Nephron progenitor cell (in vitro differentiated cells): ENCODE measurements around the gene HGF.

Experiments
- DNase-seq: peaks from one replicate; pipeline ENCODE4 v3.0.0; 2021
- H3K27ac Mint-ChIP-seq: 2 replicates; pipeline ENCODE4 v1.8.0; 2021; ENCODE audit warnings: mild to moderate bottlenecking, moderate library complexity, mixed read lengths
- H3K27me3 Mint-ChIP-seq: 2 replicates; pipeline ENCODE4 v1.8.0; 2021; ENCODE audit warnings: mild to moderate bottlenecking, low read depth, mixed read lengths; ENCODE audit not compliant: poor library complexity
- H3K36me3 Mint-ChIP-seq: 2 replicates; pipeline ENCODE4 v1.8.0; 2021; ENCODE audit warnings: low read depth, mixed read lengths
- H3K4me1 Mint-ChIP-seq: 2 replicates; pipeline ENCODE4 v1.8.0; 2021; ENCODE audit warnings: mixed read lengths
- H3K4me3 Mint-ChIP-seq: 2 replicates; pipeline ENCODE4 v1.8.0; 2021; ENCODE audit warnings: mild to moderate bottlenecking, moderate library complexity, mixed read lengths
- H3K9me3 Mint-ChIP-seq: 2 replicates; pipeline ENCODE4 v1.8.0; 2021; ENCODE audit warnings: mild to moderate bottlenecking, moderate library complexity, mixed read lengths
- TF ChIP-seq, protein P1 (sequence below): fragments of 200-600 bp; sonication (generic); IDR thresholded peaks from 2 replicates; pipeline ENCODE4 v1.5.0; 2021; ENCODE audit warnings: antibody characterized with exemption

HGF gene

DNA sequence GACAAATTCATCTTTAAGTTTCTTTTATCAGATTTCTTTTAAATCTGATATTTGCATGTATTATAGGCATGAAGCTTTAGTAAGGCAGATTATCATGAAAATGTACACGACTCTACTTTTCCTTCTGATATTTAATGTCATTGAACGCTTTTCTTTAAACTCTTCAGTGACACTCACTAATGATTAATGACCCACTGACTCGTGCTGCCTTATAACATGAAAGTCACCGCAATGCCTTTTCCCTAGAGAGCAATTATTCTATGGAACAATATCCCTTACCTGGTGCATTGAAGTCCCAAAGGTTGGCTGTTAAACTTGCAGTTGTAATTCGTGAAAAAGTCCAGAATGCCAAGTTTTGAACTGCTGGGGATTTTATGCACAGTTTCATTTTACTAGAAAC lies 33.4 kb upstream of the HGF start:
- no peak overlapping the region for H3K27ac Mint-ChIP-seq
- no peaks in the 10 kb centered on the region for H3K27me3 Mint-ChIP-seq
- H3K36me3 Mint-ChIP-seq, result no peaks in the 10 kb centered on the region
- H3K9me3 Mint-ChIP-seq, result no peaks in the 10 kb centered on the region
- no peak for DNase-seq
- H3K4me1 Mint-ChIP-seq, result peaks cover 24% of the 10 kb centered on the region
- TF ChIP-seq, protein P1, sequence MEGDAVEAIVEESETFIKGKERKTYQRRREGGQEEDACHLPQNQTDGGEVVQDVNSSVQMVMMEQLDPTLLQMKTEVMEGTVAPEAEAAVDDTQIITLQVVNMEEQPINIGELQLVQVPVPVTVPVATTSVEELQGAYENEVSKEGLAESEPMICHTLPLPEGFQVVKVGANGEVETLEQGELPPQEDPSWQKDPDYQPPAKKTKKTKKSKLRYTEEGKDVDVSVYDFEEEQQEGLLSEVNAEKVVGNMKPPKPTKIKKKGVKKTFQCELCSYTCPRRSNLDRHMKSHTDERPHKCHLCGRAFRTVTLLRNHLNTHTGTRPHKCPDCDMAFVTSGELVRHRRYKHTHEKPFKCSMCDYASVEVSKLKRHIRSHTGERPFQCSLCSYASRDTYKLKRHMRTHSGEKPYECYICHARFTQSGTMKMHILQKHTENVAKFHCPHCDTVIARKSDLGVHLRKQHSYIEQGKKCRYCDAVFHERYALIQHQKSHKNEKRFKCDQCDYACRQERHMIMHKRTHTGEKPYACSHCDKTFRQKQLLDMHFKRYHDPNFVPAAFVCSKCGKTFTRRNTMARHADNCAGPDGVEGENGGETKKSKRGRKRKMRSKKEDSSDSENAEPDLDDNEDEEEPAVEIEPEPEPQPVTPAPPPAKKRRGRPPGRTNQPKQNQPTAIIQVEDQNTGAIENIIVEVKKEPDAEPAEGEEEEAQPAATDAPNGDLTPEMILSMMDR, result no peak
- H3K4me3 Mint-ChIP-seq, result no peak overlapping the region

GRCh38 chr7:81802251-81802650 lies 32.4 kb upstream of the HGF start:
- no peak overlapping the region for H3K4me3 Mint-ChIP-seq
- no peak overlapping the region for H3K27ac Mint-ChIP-seq
- TF ChIP-seq, protein P1, result no peak
- DNase-seq, result no peak
- no peaks in the 10 kb centered on the region for H3K36me3 Mint-ChIP-seq
- H3K4me1 Mint-ChIP-seq, result peaks cover 24% of the 10 kb centered on the region
- H3K9me3 Mint-ChIP-seq, result no peaks in the 10 kb centered on the region
- H3K27me3 Mint-ChIP-seq, result no peaks in the 10 kb centered on the region

DNA sequence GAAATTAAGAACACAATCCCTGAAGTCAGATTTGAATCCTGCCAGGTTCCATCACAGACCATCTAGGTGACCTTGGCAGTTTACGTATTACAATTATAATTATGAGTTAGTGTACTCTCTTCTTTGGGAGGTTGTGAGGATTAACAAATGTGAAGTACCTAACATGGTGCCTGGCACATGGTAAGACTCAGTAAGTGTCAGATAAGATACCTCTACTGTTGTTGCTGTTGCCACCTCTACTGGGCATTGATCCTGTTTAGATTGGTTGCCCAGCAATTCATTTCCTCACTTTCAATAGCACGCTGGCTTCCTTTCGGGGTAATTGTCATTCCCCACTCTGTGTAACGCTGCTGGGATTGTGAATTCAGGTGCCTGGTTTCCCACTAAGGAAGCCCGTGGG lies 31.7 kb upstream of the HGF start:
- no peaks in the 10 kb centered on the region for H3K27me3 Mint-ChIP-seq
- no peak overlapping the region for H3K4me3 Mint-ChIP-seq
- H3K27ac Mint-ChIP-seq, result no peak overlapping the region
- H3K4me1 Mint-ChIP-seq, result peaks cover 24% of the 10 kb centered on the region
- H3K9me3 Mint-ChIP-seq, result no peaks in the 10 kb centered on the region
- H3K36me3 Mint-ChIP-seq, result no peaks in the 10 kb centered on the region
- TF ChIP-seq, protein P1, result no peak
- no peak for DNase-seq

DNA sequence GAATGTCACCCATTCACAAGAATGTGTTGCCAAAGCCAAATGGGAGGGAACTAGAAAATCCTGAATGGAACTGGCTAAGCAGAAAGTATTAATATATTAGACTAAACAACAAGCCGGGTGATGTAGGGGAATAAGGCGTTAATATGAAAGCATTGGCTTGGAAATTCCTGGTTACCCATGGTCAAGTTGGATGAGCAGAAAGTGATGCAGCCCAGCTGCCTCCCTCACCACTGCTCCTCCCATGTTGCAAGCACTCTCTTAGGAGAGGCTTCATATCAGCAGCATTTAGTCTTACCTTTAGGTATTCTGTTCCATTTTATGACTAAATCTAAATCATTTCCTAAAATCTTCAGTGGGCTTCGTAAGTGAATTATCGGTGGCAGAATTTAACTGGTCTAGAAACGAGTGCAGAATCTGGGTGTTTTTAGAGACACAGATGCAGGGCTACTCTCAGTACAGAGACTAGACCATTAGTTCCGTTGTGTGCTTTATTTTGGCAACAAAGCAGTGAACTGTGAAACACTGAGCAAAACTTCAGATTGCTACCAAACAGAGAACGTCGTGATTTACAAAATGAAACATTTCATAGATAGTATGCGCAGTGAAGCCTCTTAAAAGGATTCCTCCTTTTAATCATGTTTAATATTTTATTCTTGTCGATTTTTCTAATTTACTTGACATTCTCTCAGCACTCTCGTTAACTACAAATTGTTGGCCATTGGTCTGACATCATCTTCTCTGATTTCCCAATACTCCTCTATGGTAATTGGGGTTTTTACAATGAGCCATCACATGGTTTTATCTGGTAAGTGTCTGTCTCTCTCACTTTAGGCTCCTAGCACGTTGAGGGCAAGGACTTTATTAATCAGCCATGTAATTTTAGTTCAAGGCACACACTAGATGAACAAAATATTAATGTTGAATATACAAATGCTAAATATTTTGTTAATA lies 22.0 kb upstream of the HGF start:
- Mint-ChIP-seq H3K27ac (peak overlapping the region; percentile 16), H3K9me3 (no peaks in the 10 kb centered on the region), H3K27me3 (no peaks in the 10 kb centered on the region), H3K4me1 (peaks cover 26% of the 10 kb centered on the region), H3K36me3 (no peaks in the 10 kb centered on the region), H3K4me3 (no peak overlapping the region)
- TF ChIP-seq, protein P1, result no peak
- DNase-seq, result no peak

DNA sequence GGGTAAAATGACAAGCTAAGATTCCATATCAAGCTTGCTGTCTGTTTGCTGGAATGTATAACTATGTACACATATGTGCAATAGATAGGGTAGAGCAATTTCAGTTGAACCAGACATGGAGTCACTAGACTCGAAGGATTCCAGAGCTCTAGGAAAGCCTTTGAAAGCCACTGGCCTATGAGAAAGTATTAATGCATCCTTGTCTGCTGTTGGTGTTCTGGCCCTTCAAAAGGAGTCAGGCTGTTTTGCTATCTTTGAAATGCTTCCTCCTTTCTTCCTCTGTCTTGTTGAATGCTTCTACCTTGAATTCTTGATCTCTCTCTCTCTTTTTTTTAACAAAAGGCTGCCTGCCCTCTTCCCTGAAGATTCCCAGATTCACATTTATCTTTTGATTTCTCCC lies 20.8 kb upstream of the HGF start:
- Mint-ChIP-seq H3K36me3 (no peaks in the 10 kb centered on the region), H3K27me3 (no peaks in the 10 kb centered on the region), H3K9me3 (no peaks in the 10 kb centered on the region), H3K27ac (no peak overlapping the region), H3K4me3 (no peak overlapping the region), H3K4me1 (peaks cover 26% of the 10 kb centered on the region)
- TF ChIP-seq, protein P1, result no peak
- no peak for DNase-seq

- no peak for DNase-seq
- no peaks in the 10 kb centered on the region for H3K27me3 Mint-ChIP-seq
- no peaks in the 10 kb centered on the region for H3K9me3 Mint-ChIP-seq
- no peak overlapping the region for H3K27ac Mint-ChIP-seq
- H3K4me3 Mint-ChIP-seq, result no peak overlapping the region
- no peaks in the 10 kb centered on the region for H3K36me3 Mint-ChIP-seq
- H3K4me1 Mint-ChIP-seq, result peaks cover 26% of the 10 kb centered on the region
- TF ChIP-seq, protein P1, result no peak
Observed at GRCh38 chr7:81790120-81790500, 20.3 kb upstream of the HGF start.
